ENCODE measurements around the gene S100P.
A peak's percentile ranks its signal among the peaks of the same experiment; 100 is the strongest.

Gene S100P

DNA sequence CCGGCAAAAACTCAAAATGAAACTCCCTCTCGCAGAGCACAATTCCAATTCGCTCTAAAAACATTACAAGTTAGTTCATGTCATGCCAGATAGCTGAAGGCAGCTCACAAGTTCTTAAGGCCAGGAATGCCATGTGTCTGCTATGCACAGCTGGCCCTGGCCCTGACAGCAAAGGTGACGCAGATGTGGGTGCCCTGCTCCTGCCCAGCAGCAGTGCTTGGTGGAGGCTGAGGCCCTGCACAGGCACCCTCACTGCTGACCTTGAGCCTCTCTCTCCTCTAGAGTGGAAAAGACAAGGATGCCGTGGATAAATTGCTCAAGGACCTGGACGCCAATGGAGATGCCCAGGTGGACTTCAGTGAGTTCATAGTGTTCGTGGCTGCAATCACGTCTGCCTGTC lies 2.9 kb downstream of the S100P start:
- Histone ChIP-seq H3K4me3 (ENCODE audit: low read depth in 1 of 2, low read length in 2 of 2) (no peak overlapping the region), H3K4me1 (ENCODE audit: insufficient read depth, low read length) (peaks cover 18% of the 10 kb centered on the region), H3K79me2 (ENCODE audit: insufficient read depth, low read length) (no peaks in the 10 kb centered on the region; the same call in 1 of the 2 replicates), H3K27me3 (ENCODE audit: insufficient read depth, low read length, poor library complexity) (no peaks in the 10 kb centered on the region), H3K4me2 (ENCODE audit: insufficient read depth, low read length) (peak overlapping the region; percentile 18; the same call in 1 of the 2 replicates), H4K20me1 (ENCODE audit: insufficient read depth, low read length) (no peaks in the 10 kb centered on the region), H3K27ac (ENCODE audit: low read length) (peak overlapping the region; percentile 55; the same call in 1 of the 2 replicates), H3K9me3 (ENCODE audit: insufficient read depth, low read length, severe bottlenecking) (no peaks in the 10 kb centered on the region), H3K9ac (ENCODE audit: low read depth, low read length) (0 out of 2 replicates have a peak overlapping the region, but pooled peaks have one; percentile 17), H3K36me3 (ENCODE audit: insufficient read depth, low read length) (peaks cover 5% of the 10 kb centered on the region; the same call in 1 of the 2 replicates), H2AFZ (ENCODE audit: low read depth, low read length) (no peak overlapping the region)
- no peak for DNase-seq
- ATAC-seq (ENCODE audit: insufficient read depth, low read depth): peak; percentile 55
- no peak for TF ChIP-seq EZH2 (IDR thresholded peaks at IDR 0.05; ENCODE audit: borderline replicate concordance, low read depth, low read length, severe bottlenecking)
- TF ChIP-seq, protein P1, sequence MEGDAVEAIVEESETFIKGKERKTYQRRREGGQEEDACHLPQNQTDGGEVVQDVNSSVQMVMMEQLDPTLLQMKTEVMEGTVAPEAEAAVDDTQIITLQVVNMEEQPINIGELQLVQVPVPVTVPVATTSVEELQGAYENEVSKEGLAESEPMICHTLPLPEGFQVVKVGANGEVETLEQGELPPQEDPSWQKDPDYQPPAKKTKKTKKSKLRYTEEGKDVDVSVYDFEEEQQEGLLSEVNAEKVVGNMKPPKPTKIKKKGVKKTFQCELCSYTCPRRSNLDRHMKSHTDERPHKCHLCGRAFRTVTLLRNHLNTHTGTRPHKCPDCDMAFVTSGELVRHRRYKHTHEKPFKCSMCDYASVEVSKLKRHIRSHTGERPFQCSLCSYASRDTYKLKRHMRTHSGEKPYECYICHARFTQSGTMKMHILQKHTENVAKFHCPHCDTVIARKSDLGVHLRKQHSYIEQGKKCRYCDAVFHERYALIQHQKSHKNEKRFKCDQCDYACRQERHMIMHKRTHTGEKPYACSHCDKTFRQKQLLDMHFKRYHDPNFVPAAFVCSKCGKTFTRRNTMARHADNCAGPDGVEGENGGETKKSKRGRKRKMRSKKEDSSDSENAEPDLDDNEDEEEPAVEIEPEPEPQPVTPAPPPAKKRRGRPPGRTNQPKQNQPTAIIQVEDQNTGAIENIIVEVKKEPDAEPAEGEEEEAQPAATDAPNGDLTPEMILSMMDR (IDR thresholded peaks at IDR 0.05; ENCODE audit: borderline replicate concordance, extremely low read depth, low read length, poor library complexity, severe bottlenecking): no peak

DNA sequence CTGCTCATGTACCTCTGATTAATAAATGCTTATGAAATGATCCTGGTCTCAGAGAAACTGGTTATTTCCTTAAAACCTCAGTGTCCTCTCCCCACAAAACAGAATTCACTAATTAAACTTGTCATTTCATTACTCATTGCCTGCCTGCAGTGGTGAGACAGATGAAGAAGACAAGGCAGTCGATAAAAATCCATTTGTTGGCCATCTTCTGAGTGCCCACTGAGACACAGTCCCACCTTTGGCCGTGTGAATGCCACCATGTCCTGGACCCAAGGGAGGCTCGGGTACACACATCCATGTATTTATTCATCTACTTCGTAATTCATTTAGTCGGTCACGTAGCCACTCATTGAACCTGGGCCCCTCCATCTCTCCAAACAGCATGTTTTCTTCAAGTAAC lies 3.5 kb downstream of the S100P start:
- Histone ChIP-seq H4K20me1 (ENCODE audit: insufficient read depth, low read length) (no peaks in the 10 kb centered on the region), H3K27me3 (ENCODE audit: insufficient read depth, low read length, poor library complexity) (no peaks in the 10 kb centered on the region), H3K4me2 (ENCODE audit: insufficient read depth, low read length) (no peak overlapping the region), H2AFZ (ENCODE audit: low read depth, low read length) (no peak overlapping the region), H3K4me1 (ENCODE audit: insufficient read depth, low read length) (peaks cover 18% of the 10 kb centered on the region), H3K79me2 (ENCODE audit: insufficient read depth, low read length) (no peaks in the 10 kb centered on the region; the same call in 1 of the 2 replicates), H3K27ac (ENCODE audit: low read length) (no peak overlapping the region), H3K4me3 (ENCODE audit: low read depth in 1 of 2, low read length in 2 of 2) (no peak overlapping the region), H3K9ac (ENCODE audit: low read depth, low read length) (0 out of 2 replicates have a peak overlapping the region, but pooled peaks have one; percentile 17), H3K9me3 (ENCODE audit: insufficient read depth, low read length, severe bottlenecking) (no peaks in the 10 kb centered on the region), H3K36me3 (ENCODE audit: insufficient read depth, low read length) (peaks cover 5% of the 10 kb centered on the region; the same call in 1 of the 2 replicates)
- DNase-seq (no peak), ATAC-seq (ENCODE audit: insufficient read depth, low read depth) (no peak)
- TF ChIP-seq, protein P1 (IDR thresholded peaks at IDR 0.05; ENCODE audit: borderline replicate concordance, extremely low read depth, low read length, poor library complexity, severe bottlenecking): no peak
- TF ChIP-seq EZH2 (IDR thresholded peaks at IDR 0.05; ENCODE audit: borderline replicate concordance, low read depth, low read length, severe bottlenecking): no peak

DNA sequence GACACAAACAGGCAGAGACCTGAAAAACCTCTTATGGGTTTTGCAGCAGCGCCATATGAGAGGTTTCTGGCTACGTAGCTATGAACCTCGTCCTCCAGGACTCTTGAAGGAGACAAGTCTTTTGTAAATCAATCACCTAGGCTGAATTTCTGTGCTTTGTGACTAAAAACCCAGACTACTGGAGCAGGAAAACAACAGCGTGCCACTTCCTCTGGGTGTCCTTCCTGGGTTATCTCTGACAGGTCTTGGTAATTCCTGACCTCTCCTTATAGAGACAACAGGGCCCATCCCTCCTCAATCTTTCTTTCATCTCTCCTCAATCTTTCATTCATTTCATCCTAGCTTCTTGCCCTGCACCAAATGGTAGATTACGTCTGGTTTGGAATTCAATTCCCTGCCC lies 5.7 kb downstream of the S100P start:
- Histone ChIP-seq H4K20me1 (ENCODE audit: insufficient read depth, low read length) (peaks cover 5% of the 10 kb centered on the region), H3K4me3 (ENCODE audit: low read depth in 1 of 2, low read length in 2 of 2) (no peak overlapping the region), H3K9me3 (ENCODE audit: insufficient read depth, low read length, severe bottlenecking) (no peaks in the 10 kb centered on the region), H3K27me3 (ENCODE audit: insufficient read depth, low read length, poor library complexity) (no peaks in the 10 kb centered on the region), H3K4me1 (ENCODE audit: insufficient read depth, low read length) (peaks cover 18% of the 10 kb centered on the region), H3K36me3 (ENCODE audit: insufficient read depth, low read length) (peaks cover 22% of the 10 kb centered on the region), H3K4me2 (ENCODE audit: insufficient read depth, low read length) (no peak overlapping the region), H3K79me2 (ENCODE audit: insufficient read depth, low read length) (peaks cover 13% of the 10 kb centered on the region; the same call in 1 of the 2 replicates), H2AFZ (ENCODE audit: low read depth, low read length) (no peak overlapping the region), H3K27ac (ENCODE audit: low read length) (no peak overlapping the region), H3K9ac (ENCODE audit: low read depth, low read length) (no peak overlapping the region)
- TF ChIP-seq EZH2 (IDR thresholded peaks at IDR 0.05; ENCODE audit: borderline replicate concordance, low read depth, low read length, severe bottlenecking): no peak
- TF ChIP-seq, protein P1 (IDR thresholded peaks at IDR 0.05; ENCODE audit: borderline replicate concordance, extremely low read depth, low read length, poor library complexity, severe bottlenecking): no peak
- DNase-seq (no peak), ATAC-seq (ENCODE audit: insufficient read depth, low read depth) (no peak)

Data from DND-41 (cell line).